Midbrain (tissue), 1 donor: Measurements from ENCODE around the gene IFT122.
A peak's percentile ranks its signal among the peaks of the same experiment; 100 is the strongest.

Source experiments
- DNase-seq: peaks from one replicate; lab custom pipeline; 2025; lab: John Stamatoyannopoulos, UW

Gene IFT122

GRCh38 chr3:129558772-129559564 lies 118.9 kb downstream of the IFT122 start:
- no peak for DNase-seq

DNA sequence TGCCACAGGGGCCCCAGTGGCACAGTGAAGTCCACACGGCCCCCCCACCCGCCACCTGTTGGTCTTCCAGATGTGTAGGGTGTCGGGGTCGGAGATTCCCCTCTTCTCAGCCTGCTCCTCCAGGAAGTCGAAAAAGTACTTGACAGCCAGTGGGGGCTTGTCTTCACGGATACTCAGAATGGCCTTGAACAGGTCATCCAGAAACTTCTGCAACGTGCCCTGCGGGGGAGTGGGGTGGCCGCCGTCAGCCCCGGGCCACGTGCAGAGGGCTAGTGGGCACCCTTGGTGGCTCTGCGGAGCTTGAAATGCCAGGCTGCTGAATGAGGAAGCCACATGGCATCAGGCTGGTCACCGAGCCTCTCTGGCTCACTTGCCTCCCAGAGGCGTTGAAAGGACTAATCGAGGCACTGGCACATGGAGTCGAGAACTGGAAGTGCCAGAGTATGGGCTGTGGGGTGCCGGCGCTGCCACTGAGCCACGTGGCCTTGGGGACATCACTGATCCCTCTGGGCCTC lies 119.6 kb downstream of the IFT122 start:
- DNase-seq = no peak

- no peak for DNase-seq
Measured at GRCh38 chr3:129560269-129560787, 120.3 kb downstream of the IFT122 start.

- DNase-seq = peak; percentile 15
Measured at GRCh38 chr3:129560911-129561594, 121.0 kb downstream of the IFT122 start.

GRCh38 chr3:129561619-129562248 lies 121.7 kb downstream of the IFT122 start:
- DNase-seq = no peak

DNA sequence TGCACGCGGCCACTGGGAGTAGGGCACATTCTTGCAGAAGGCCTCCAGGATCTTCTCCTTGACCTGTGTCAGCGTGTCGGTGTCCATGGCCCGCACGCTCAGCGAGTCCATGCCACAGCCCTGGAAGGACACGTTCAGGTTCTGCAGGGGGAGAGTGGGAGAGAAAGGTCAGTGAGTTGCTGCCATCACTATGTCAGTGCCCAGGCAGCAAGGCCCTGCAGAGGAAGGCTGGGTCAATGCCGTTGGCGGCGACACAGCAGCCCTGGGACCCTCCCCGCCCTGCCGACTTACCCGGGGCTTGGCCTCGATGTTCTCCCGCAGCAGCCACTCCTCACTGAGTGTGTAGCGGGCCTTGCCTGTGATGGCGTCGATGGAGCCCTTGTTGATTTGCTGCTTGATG lies 122.8 kb downstream of the IFT122 start:
- DNase-seq = no peak

DNA sequence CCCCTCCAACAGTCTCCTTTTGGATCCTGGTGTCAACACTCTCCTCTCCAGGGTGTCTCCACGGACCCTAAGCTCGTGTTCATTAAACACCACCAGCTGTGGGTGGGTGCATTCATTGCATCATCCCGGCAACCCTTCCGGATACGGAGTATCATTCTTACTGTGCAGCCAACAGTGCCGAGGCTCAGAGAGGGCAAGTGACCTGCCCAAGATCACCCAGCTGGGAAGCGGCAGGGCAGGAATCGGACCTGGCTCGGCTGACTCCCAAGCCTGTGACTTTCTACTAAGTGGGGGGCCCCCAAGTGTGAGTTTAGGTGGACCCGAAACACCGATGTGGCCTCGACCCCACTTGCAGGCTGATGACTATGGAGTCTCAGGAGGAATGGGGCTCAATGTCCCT lies 123.3 kb downstream of the IFT122 start:
- no peak for DNase-seq

DNA sequence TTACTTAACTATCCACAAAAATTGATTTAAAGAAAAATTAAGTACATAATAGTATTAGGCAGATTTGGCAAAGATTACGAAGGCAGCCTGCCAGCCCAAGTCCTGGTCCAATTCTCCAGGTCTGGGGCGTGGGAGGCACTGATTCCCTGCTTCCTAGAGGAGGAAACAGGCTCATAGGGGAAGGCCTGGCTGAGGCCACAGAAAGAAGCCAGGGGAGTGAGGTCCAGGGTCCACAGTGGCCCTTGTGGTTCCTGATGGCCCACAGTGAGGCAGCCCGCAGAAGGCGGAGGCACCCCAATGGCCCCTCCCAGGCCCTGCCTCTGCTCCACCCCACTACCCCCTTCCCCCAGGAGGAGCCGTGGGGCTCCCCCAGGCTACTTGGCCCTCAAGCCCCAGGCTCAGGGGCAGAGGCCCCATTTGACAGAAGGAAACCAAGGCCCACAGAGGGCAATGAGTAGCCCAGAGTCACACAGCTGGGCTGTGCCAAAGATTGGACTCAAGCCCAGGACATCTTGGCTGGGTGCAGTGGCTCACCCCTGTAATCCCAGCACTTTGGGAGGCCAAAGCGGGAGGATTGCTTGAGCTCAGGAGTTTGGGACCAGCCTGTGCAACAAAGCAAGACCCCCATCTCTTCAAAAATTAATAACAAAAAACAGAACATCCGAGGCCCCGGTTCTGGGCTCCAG lies 124.0 kb downstream of the IFT122 start:
- no peak for DNase-seq

GRCh38 chr3:129564981-129565644 lies 125.1 kb downstream of the IFT122 start:
- DNase-seq = no peak

GRCh38 chr3:129565902-129566301 lies 125.9 kb downstream of the IFT122 start:
- DNase-seq = no peak

DNA sequence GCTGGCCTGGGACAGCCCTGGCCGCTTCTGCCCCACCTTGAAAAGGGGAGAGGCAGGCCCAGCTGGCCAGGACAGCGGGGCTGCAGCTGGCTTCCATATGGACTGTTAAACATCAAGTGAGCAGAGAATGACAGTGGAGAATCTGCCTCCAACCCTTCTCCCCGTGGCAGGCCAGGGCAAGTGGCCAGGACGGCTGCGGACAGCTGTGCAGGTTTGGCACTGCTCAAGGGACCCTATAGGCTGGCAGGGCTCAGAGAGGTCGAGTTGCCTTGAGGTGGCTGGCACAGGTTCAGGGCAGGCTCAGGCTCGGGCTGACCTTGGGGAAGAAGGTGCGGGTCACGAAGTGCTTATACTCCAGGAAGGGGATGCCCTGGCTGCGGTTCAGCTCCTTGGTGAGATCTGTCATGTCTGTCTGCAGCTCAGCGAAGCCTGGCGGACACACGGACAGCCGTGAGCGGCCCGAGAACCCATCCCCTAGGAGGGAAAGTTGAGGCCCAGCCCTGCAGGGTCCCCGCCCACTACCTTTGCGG lies 127.2 kb downstream of the IFT122 start:
- no peak for DNase-seq

DNA sequence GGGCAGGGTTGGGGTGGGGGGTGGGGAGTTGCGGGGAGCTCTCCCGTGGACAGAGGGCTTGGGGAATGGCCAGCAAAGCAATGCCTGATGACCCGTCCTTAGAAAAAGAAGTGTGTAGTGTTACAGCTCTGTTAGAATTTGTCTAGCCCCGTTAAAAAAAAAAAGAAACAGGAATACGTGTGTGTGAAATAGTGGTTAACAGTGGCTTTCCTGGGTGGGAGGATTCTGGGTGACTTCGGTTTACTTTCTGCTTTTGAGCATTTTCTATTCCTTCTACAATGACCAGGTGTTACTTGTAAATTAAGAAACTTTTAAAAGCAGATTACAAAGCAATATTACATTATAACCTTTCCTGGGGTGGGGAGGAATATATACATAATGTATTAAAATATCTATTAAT lies 127.9 kb downstream of the IFT122 start:
- no peak for DNase-seq

GRCh38 chr3:129569856-129570255 lies 129.8 kb downstream of the IFT122 start:
- DNase-seq = no peak
